Natural killer cell (primary cell): ENCODE results near the gene GABRB1. TPM values are rescaled to one million over a fixed set of nuclear protein-coding genes. Genes with fewer than 3 reads are reported as not detected.

Source experiments
- ATAC-seq, 3 donors: fragments of 150-1000 bp in 2 of 3; fragments of 200-7000 bp in 1 of 3; cut with Tn5 transposase; 1 replicate in 1 of 3; 2 replicates in 2 of 3; pipeline ENCODE4 v1.10.0; 2021; ENCODE audit warnings: mild to moderate bottlenecking in 2 of 3, moderate library complexity in 2 of 3
- DNase-seq, 2 donors: peaks; one replicate each; pipeline versions ENCODE4 v3.0.0 to v3.0.0-alpha.2; 2013 to 2021; ENCODE audit warnings: mixed read lengths in 1 of 2
- H3K27ac ChIP-seq: one replicate; pipeline ENCODE4 v1.5.1; 2013; ENCODE audit warnings: mild to moderate bottlenecking, low read length
- H3K27me3 ChIP-seq: one replicate; pipeline ENCODE4 v1.6.1; 2013; ENCODE audit warnings: low read length; ENCODE audit not compliant: control insufficient read depth, insufficient read depth
- H3K36me3 ChIP-seq: one replicate; pipeline ENCODE4 v1.6.1; 2013; ENCODE audit warnings: low read length; ENCODE audit not compliant: control insufficient read depth, insufficient read depth
- H3K4me1 ChIP-seq: one replicate; pipeline ENCODE4 v1.6.1; 2013; ENCODE audit warnings: low read length; ENCODE audit not compliant: control insufficient read depth, insufficient read depth
- H3K4me3 ChIP-seq: one replicate; pipeline ENCODE4 v1.5.1; 2013; ENCODE audit warnings: low read length
- H3K9me3 ChIP-seq: one replicate; pipeline ENCODE4 v1.6.1; 2013; ENCODE audit warnings: low read length; ENCODE audit not compliant: control insufficient read depth, insufficient read depth
- H3K27ac Mint-ChIP-seq, 2 donors: one replicate each; pipeline ENCODE4 v1.8.0; 2022; ENCODE audit warnings: mild to moderate bottlenecking in 2 of 2, mixed read lengths in 2 of 2, moderate library complexity in 1 of 2
- H3K27me3 Mint-ChIP-seq, 2 donors: one replicate each; pipeline ENCODE4 v1.8.0; 2022; ENCODE audit warnings: low read depth in 2 of 2, mixed read lengths in 2 of 2
- H3K36me3 Mint-ChIP-seq: one replicate; pipeline ENCODE4 v1.8.0; 2022; ENCODE audit warnings: mixed read lengths
- H3K4me1 Mint-ChIP-seq, 2 donors: one replicate each; pipeline ENCODE4 v1.8.0; 2022; ENCODE audit warnings: mixed read lengths in 2 of 2
- H3K4me3 Mint-ChIP-seq: one replicate; pipeline ENCODE4 v1.8.0; 2022; ENCODE audit warnings: mild to moderate bottlenecking, moderate library complexity, mixed read lengths
- H3K9me3 Mint-ChIP-seq, 2 donors: one replicate each; pipeline ENCODE4 v1.8.0; 2022; ENCODE audit warnings: mixed read lengths in 2 of 2
- WGBS: methylation state at CpG from one replicate; pipeline ENCODE4 v1.1.7; 2013; ENCODE audit warnings: missing lambda C conversion rate; ENCODE audit not compliant: insufficient coverage; 5-methylcytosine and 5-hydroxymethylcytosine counted together
- intact Hi-C: fragments of 100-400 bp; cut with micrococcal nuclease; formaldehyde crosslinking; loops from one replicate; pipeline ENCODE4 v1.14.2; 2022
- total RNA-seq, 4 donors: library from RNA; stranded (reverse); fragments of 120-200 nt in 1 of 4; gene quantifications; one replicate each; pipeline versions ENCODE4 v1.2.3 to v1.2.4, GENCODE V29; 2013 to 2022
- TF ChIP-seq, protein P1 (sequence below): fragments of 200-600 bp; IDR thresholded peaks from one replicate; pipeline ENCODE4 v1.8.0; 2022; ENCODE audit warnings: antibody characterized with exemption

Gene GABRB1
- total RNA-seq, 3 donors from 2014 or later (not counting 1 experiment from before 2014, with no cell fraction given), result not detected

- DNase-seq (no peak), ATAC-seq (no peak)
- no peaks in the 10 kb centered on the region for H3K4me1 ChIP-seq
- TF ChIP-seq, protein P1, sequence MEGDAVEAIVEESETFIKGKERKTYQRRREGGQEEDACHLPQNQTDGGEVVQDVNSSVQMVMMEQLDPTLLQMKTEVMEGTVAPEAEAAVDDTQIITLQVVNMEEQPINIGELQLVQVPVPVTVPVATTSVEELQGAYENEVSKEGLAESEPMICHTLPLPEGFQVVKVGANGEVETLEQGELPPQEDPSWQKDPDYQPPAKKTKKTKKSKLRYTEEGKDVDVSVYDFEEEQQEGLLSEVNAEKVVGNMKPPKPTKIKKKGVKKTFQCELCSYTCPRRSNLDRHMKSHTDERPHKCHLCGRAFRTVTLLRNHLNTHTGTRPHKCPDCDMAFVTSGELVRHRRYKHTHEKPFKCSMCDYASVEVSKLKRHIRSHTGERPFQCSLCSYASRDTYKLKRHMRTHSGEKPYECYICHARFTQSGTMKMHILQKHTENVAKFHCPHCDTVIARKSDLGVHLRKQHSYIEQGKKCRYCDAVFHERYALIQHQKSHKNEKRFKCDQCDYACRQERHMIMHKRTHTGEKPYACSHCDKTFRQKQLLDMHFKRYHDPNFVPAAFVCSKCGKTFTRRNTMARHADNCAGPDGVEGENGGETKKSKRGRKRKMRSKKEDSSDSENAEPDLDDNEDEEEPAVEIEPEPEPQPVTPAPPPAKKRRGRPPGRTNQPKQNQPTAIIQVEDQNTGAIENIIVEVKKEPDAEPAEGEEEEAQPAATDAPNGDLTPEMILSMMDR, result no peak
- no peaks in the 10 kb centered on the region for H3K36me3 Mint-ChIP-seq
- H3K27me3 Mint-ChIP-seq, result peaks cover 0 to 6% of the 10 kb centered on the region in 2 donors
- H3K4me3 Mint-ChIP-seq, result no peak overlapping the region
- 54% methylated on average over 1 of the region's 1 CpG for WGBS
- no peaks in the 10 kb centered on the region for H3K9me3 Mint-ChIP-seq
- H3K27me3 ChIP-seq, result no peaks in the 10 kb centered on the region
- H3K36me3 ChIP-seq, result no peaks in the 10 kb centered on the region
- H3K27ac ChIP-seq, result no peak overlapping the region
- H3K4me3 ChIP-seq, result no peak overlapping the region
- intact Hi-C loops, result no loop called here
- H3K27ac Mint-ChIP-seq, result no peak overlapping the region
- H3K4me1 Mint-ChIP-seq, result no peaks in the 10 kb centered on the region
- no peaks in the 10 kb centered on the region for H3K9me3 ChIP-seq
These were observed 239.9 kb downstream of the GABRB1 start for GRCh38 chr4:47271291-47271690.

- peaks cover 2% of the 10 kb centered on the region in 2 donors for H3K9me3 Mint-ChIP-seq
- H3K27ac ChIP-seq, result no peak overlapping the region
- no peaks in the 10 kb centered on the region for H3K36me3 ChIP-seq
- H3K4me3 ChIP-seq, result no peak overlapping the region
- H3K36me3 Mint-ChIP-seq, result no peaks in the 10 kb centered on the region
- H3K4me1 Mint-ChIP-seq, result no peaks in the 10 kb centered on the region
- no peak overlapping the region for H3K27ac Mint-ChIP-seq
- H3K4me3 Mint-ChIP-seq, result no peak overlapping the region
- TF ChIP-seq, protein P1, result no peak
- DNase-seq (no peak), ATAC-seq (no peak)
- no peaks in the 10 kb centered on the region for H3K4me1 ChIP-seq
- 41% methylated on average over 1 of the region's 2 CpGs for WGBS
- no peaks in the 10 kb centered on the region for H3K9me3 ChIP-seq
- H3K27me3 Mint-ChIP-seq, result no peaks in the 10 kb centered on the region
- no peaks in the 10 kb centered on the region for H3K27me3 ChIP-seq
- intact Hi-C loops, result no loop called here
These were observed 243.5 kb downstream of the GABRB1 start for GRCh38 chr4:47274901-47275300.

DNA sequence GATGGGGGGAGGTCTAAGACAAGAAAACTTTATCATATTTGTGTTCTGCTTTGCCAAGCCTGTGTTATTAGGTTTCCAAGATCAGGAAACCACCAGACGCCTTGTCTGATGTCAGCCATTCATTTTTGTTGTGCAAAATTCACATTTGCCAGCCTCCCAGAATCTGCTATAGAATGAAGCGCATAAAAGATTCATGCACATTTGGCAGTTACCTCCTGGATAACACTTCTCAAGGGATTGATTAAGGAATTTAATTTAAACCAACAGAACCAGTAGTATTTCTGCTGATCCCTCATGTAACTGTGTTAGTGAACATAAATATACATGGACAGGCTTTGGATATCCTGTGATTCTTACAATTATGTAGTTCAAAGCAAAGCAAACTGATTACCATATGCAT, 244.2 kb downstream of the GABRB1 start:
- Mint-ChIP-seq H3K27me3 (no peaks in the 10 kb centered on the region), H3K9me3 (peaks cover 2% of the 10 kb centered on the region in 2 donors), H3K36me3 (no peaks in the 10 kb centered on the region), H3K4me3 (no peak overlapping the region), H3K4me1 (no peaks in the 10 kb centered on the region), H3K27ac (no peak overlapping the region)
- no peaks in the 10 kb centered on the region for H3K4me1 ChIP-seq
- TF ChIP-seq, protein P1, result no peak
- WGBS, result 69% methylated on average over 2 of the region's 2 CpGs
- H3K27ac ChIP-seq, result no peak overlapping the region
- H3K4me3 ChIP-seq, result no peak overlapping the region
- H3K9me3 ChIP-seq, result no peaks in the 10 kb centered on the region
- intact Hi-C loops, result no loop called here
- H3K27me3 ChIP-seq, result no peaks in the 10 kb centered on the region
- ATAC-seq (no peak), DNase-seq (no peak)
- H3K36me3 ChIP-seq, result no peaks in the 10 kb centered on the region

DNA sequence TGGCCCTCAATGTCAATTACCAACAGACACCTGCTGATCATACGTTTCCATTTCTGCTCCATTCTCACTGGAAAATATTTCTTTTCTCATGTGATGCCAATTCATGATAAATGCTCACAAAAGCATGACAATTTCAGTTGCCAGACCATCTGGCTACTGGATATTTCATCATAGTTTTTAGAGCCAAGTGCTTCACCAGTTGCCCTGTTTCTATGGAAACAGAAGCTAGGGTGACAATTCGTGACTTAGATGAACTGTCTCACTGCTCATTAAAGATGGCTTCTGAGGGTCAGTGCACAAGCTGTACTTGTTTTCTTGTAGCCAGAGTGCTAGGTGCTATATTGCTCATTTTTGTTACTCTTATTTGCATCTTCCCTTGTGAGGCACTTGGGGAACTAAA, 247.3 kb downstream of the GABRB1 start:
- TF ChIP-seq, protein P1, result no peak
- Mint-ChIP-seq H3K27me3 (no peaks in the 10 kb centered on the region), H3K4me3 (no peak overlapping the region), H3K9me3 (peaks cover 2 to 6% of the 10 kb centered on the region in 2 donors), H3K4me1 (no peaks in the 10 kb centered on the region), H3K36me3 (no peaks in the 10 kb centered on the region), H3K27ac (no peak overlapping the region)
- no peaks in the 10 kb centered on the region for H3K27me3 ChIP-seq
- 61% methylated on average over 2 of the region's 2 CpGs for WGBS
- DNase-seq (no peak), ATAC-seq (no peak)
- no peaks in the 10 kb centered on the region for H3K36me3 ChIP-seq
- H3K4me1 ChIP-seq, result no peaks in the 10 kb centered on the region
- intact Hi-C loops, result no loop called here
- no peak overlapping the region for H3K4me3 ChIP-seq
- H3K9me3 ChIP-seq, result no peaks in the 10 kb centered on the region
- no peak overlapping the region for H3K27ac ChIP-seq
